ENCODE data around the gene GREM1. TPM values are rescaled to one million over a fixed set of nuclear protein-coding genes. Genes with fewer than 3 reads are reported as not detected.
A peak's percentile ranks its signal among the peaks of the same experiment; 100 is the strongest.

The GREM1 gene
- total RNA-seq, 1 experiment from 2014 or later, result 27.3 TPM

GRCh38 chr15:32739522-32740063 is 21.8 kb downstream of the GREM1 start:
- peaks cover 3% of the 10 kb centered on the region; the same call in 1 of the 2 replicates for H3K9me3 ChIP-seq
- H3K36me3 ChIP-seq, result peaks cover under 1% of the 10 kb centered on the region; the same call in 1 of the 2 replicates
- H3K27me3 ChIP-seq, result no peaks in the 10 kb centered on the region
- DNase-seq, result no peak
- no peak overlapping the region for H3K4me3 ChIP-seq

- Histone ChIP-seq H3K36me3 (no peaks in the 10 kb centered on the region), H3K27me3 (no peaks in the 10 kb centered on the region), H3K9me3 (peaks cover 3% of the 10 kb centered on the region), H3K4me3 (no peak overlapping the region)
- DNase-seq, result peak; percentile 79
Observed at GRCh38 chr15:32743411-32744140, 25.8 kb downstream of the GREM1 start.

GRCh38 chr15:32746116-32746857 is 28.5 kb downstream of the GREM1 start:
- Histone ChIP-seq H3K27me3 (no peaks in the 10 kb centered on the region), H3K36me3 (no peaks in the 10 kb centered on the region), H3K9me3 (peaks cover 3% of the 10 kb centered on the region), H3K4me3 (no peak overlapping the region)
- no peak for DNase-seq

GRCh38 chr15:32747921-32748342 is 30.1 kb downstream of the GREM1 start:
- H3K4me3 ChIP-seq, result no peak overlapping the region
- DNase-seq, result no peak
- H3K27me3 ChIP-seq, result no peaks in the 10 kb centered on the region
- no peaks in the 10 kb centered on the region for H3K36me3 ChIP-seq
- H3K9me3 ChIP-seq, result no peaks in the 10 kb centered on the region; the same call in 1 of the 2 replicates

- H3K36me3 ChIP-seq, result no peaks in the 10 kb centered on the region
- no peaks in the 10 kb centered on the region; the same call in 1 of the 2 replicates for H3K9me3 ChIP-seq
- DNase-seq, result no peak
- no peaks in the 10 kb centered on the region for H3K27me3 ChIP-seq
- H3K4me3 ChIP-seq, result no peak overlapping the region
Observed at GRCh38 chr15:32750979-32751378, 33.2 kb downstream of the GREM1 start.

- Histone ChIP-seq H3K36me3 (no peaks in the 10 kb centered on the region), H3K27me3 (no peaks in the 10 kb centered on the region), H3K9me3 (no peaks in the 10 kb centered on the region), H3K4me3 (no peak overlapping the region)
- no peak for DNase-seq
Observed at GRCh38 chr15:32757426-32757825, 39.6 kb downstream of the GREM1 start.

- DNase-seq, result no peak
- Histone ChIP-seq H3K4me3 (no peak overlapping the region), H3K9me3 (no peaks in the 10 kb centered on the region), H3K36me3 (no peaks in the 10 kb centered on the region), H3K27me3 (no peaks in the 10 kb centered on the region)
Observed at GRCh38 chr15:32763295-32763694, 45.5 kb downstream of the GREM1 start.

GRCh38 chr15:32765236-32765635 is 47.4 kb downstream of the GREM1 start:
- no peaks in the 10 kb centered on the region for H3K36me3 ChIP-seq
- no peaks in the 10 kb centered on the region for H3K27me3 ChIP-seq
- no peaks in the 10 kb centered on the region for H3K9me3 ChIP-seq
- DNase-seq, result no peak
- no peak overlapping the region for H3K4me3 ChIP-seq

- no peak overlapping the region for H3K4me3 ChIP-seq
- no peaks in the 10 kb centered on the region for H3K36me3 ChIP-seq
- no peak for DNase-seq
- no peaks in the 10 kb centered on the region for H3K9me3 ChIP-seq
- no peaks in the 10 kb centered on the region for H3K27me3 ChIP-seq
Observed at GRCh38 chr15:32766101-32766500, 48.3 kb downstream of the GREM1 start.

- no peaks in the 10 kb centered on the region for H3K27me3 ChIP-seq
- no peak overlapping the region for H3K4me3 ChIP-seq
- no peaks in the 10 kb centered on the region for H3K36me3 ChIP-seq
- H3K9me3 ChIP-seq, result no peaks in the 10 kb centered on the region
- no peak for DNase-seq
Observed at GRCh38 chr15:32767236-32767635, 49.4 kb downstream of the GREM1 start.

- H3K9me3 ChIP-seq, result no peaks in the 10 kb centered on the region
- H3K36me3 ChIP-seq, result no peaks in the 10 kb centered on the region
- peak; percentile 3 for DNase-seq
- no peak overlapping the region for H3K4me3 ChIP-seq
- no peaks in the 10 kb centered on the region for H3K27me3 ChIP-seq
Observed at GRCh38 chr15:32774022-32774421, 56.2 kb downstream of the GREM1 start.

- Histone ChIP-seq H3K4me3 (no peak overlapping the region), H3K36me3 (no peaks in the 10 kb centered on the region)
Observed at GRCh38 chr15:32775103-32775502, 57.3 kb downstream of the GREM1 start.

GRCh38 chr15:32778391-32779176 is 60.8 kb downstream of the GREM1 start:
- no peak for DNase-seq
- Histone ChIP-seq H3K9me3 (no peaks in the 10 kb centered on the region), H3K27me3 (no peaks in the 10 kb centered on the region), H3K36me3 (no peaks in the 10 kb centered on the region), H3K4me3 (no peak overlapping the region)

More at GRCh38 chr15:32775103-32775502, 57.3 kb downstream of the GREM1 start:
- H3K27me3 ChIP-seq, result no peaks in the 10 kb centered on the region
- no peaks in the 10 kb centered on the region for H3K9me3 ChIP-seq
- DNase-seq, result no peak

GRCh38 chr15:32781781-32782180 is 64.0 kb downstream of the GREM1 start:
- Histone ChIP-seq H3K36me3 (no peaks in the 10 kb centered on the region), H3K9me3 (no peaks in the 10 kb centered on the region), H3K4me3 (no peak overlapping the region), H3K27me3 (no peaks in the 10 kb centered on the region)
- DNase-seq, result no peak

- H3K27me3 ChIP-seq, result no peaks in the 10 kb centered on the region
- H3K9me3 ChIP-seq, result no peaks in the 10 kb centered on the region
- DNase-seq, result no peak
- no peaks in the 10 kb centered on the region for H3K36me3 ChIP-seq
- no peak overlapping the region for H3K4me3 ChIP-seq
Observed at GRCh38 chr15:32784581-32784980, 66.8 kb downstream of the GREM1 start.

- DNase-seq, result no peak
- no peak overlapping the region for H3K4me3 ChIP-seq
- no peaks in the 10 kb centered on the region for H3K27me3 ChIP-seq
- H3K36me3 ChIP-seq, result no peaks in the 10 kb centered on the region
- no peaks in the 10 kb centered on the region for H3K9me3 ChIP-seq
Observed at GRCh38 chr15:32786906-32787305, 69.1 kb downstream of the GREM1 start.

- no peak for DNase-seq
- no peaks in the 10 kb centered on the region for H3K36me3 ChIP-seq
- H3K9me3 ChIP-seq, result no peaks in the 10 kb centered on the region
- no peak overlapping the region for H3K4me3 ChIP-seq
- no peaks in the 10 kb centered on the region for H3K27me3 ChIP-seq
Observed at GRCh38 chr15:32787949-32788348, 70.1 kb downstream of the GREM1 start.
